ENCODE measurements around the gene CTNND2.

CTNND2 gene

DNA sequence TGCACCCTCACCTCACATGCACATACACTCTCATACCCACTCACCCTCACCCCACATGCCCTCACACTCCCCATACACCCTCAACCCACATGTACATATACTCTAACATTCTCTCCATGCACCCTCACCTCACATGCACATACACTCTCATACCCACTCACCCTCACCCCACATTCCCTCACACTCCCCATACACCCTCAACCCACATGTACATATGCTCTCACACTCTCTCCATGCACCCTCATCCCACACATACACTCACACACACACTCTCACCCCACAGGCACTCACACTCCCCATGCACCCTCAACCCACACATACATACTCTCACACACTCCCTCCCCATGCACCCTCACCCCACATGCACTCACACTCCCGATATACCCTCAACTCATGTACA lies 593.0 kb downstream of the CTNND2 start:
- DNase-seq (ENCODE audit: low read depth): no peak

DNA sequence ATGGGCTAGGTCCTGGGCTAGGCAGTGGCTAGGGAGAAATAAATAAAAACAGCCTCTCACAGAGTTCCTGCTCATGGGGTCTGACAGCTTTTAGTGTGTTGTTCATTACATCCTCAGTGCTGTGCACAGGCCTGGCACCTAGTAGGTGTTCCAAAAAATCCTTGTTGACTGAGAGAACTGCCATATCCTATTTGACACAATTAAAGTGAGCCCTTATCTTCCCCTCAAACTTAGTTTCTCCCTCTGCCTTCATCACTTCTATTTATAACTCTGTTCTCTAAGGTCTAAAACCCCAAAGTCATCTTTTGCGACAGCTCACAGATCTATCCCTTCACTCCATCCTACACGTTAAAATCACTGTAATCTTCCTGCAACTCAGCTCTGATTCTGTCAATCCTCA lies 594.1 kb downstream of the CTNND2 start:
- no peak for DNase-seq (ENCODE audit: low read depth)

DNA sequence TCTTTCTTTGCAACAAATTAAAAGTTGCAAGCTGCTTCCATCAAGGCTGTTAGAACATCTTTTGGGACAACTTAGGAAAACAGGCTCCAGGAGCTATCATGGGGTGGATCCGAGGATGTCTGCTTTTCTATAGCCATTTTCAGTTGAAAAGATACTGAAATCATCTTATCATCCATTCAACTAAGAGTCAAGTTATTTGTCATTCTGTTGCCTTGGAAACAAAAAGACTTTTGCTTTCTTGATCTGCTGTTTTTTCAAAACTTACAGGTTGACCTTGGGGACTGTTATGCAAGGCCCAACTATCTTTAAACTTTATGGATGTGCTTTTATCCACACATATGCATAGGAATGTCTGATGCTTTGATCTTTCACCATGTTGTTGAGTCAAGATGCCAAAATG lies 597.9 kb downstream of the CTNND2 start:
- no peak for DNase-seq (ENCODE audit: low read depth)

DNA sequence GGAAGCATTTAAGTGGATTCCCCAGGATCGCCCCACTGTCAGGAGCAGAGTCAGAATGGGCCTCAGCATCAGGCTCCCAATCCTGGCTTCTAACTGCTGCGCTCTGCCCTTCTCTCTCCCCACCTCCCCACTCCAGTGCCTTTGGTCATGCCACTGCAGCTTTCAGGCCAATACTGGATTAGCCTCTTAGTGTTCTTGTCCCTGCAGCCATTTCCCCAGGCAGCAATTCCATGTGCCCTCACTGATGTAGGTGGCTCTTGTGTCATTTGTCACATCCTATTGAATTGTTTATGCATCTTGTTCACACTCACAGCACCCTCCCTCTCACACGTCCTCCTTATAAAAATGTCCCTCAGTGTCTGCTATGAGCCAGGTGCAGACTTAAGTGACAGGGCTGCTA lies 599.0 kb downstream of the CTNND2 start:
- no peak for DNase-seq (ENCODE audit: low read depth)

DNA sequence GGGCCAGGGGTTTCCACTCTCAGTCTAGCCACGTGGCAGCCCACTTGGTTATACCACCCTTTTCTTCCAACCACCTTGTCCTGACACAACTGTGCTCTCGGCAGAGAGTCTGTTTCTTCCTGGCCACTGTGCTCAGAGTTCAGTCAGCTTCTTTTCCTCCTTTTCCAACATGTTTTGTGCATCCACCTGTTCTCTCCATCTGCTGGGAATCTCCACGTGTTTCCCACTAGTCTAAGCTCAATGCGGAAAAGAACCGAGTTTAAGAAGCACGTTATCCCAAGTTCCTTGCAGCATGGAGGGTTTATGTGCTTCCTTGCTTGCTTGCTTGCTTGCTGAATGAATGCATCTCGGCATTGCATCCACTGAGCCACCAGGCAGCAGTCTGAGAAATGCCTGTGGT lies 599.6 kb downstream of the CTNND2 start:
- DNase-seq (ENCODE audit: low read depth): no peak

DNA sequence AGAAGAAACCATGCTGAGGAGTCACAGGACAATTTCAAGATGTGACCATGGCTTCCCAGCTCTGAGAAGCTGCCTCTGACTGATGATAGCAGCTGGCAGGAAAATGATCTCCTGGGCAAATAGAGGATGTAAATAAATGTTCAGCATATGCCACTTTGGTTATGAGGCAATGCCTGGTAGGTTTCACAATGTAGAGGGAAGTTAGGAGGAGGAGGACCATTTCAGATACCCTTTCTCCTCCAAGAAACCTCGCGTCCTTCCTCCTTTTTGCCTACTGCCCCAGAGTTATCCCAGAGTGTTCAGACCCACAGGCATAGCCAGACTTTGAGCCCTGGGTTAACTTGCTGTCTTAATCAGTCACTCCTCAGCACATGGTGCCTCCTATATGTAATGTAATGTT lies 601.6 kb downstream of the CTNND2 start:
- DNase-seq (ENCODE audit: low read depth): no peak

DNA sequence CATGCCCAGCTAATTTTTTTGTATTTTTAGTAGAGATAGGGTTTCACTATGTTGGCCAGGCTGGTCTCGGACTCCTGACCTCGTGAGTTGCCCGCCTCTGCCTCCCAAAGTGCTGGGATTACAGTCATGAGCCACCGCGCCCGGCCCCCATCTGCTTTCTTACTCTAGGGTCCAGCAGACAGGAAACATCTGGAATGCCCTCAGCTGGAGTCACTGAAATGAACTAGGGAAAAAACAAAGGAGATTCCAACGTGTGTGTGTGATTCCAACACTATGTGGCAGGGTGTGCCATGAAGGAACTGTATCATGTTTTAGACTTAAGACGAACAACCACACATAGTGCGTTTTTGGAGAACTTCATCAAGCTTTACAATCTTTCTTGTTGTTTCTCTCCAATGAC lies 603.1 kb downstream of the CTNND2 start:
- DNase-seq (ENCODE audit: low read depth): no peak

DNA sequence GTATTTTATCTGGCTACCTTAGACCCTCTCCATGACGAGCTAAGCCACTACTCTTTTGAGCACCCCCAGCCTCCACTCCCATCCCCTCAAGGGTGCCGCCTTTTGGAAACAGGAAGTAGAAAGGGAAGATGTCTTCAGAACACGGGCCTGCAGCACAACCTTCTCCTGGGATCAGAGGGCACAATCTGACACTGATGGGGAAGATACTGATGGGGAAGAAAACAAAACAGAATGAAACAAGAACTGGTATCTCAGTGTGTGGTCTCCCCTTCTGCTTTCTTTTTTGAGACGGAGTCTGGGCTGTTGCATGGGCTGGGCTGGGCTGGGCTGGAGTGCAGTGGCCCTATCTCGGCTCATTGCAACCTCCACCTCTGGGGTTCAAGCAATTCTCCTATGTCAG lies 603.5 kb downstream of the CTNND2 start:
- no peak for DNase-seq (ENCODE audit: low read depth)

DNA sequence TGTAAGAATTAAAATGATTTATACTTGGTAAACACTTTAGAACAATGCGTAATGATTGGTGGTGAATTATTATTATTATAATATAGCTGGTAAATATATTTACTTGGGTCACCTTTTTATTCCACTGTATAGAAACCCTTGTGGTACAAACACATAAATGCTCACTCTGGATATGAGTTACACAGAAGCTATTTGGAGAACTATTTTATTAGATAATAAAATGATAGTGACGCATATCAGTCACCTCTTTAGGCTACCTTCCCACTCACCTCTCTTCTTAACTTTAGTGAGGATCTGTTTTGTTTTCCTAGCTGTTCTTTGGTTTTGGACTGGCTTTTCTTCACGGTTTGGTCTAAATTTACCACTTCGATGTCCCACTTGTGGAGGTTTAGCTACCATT lies 605.4 kb downstream of the CTNND2 start:
- DNase-seq (ENCODE audit: low read depth): no peak

DNA sequence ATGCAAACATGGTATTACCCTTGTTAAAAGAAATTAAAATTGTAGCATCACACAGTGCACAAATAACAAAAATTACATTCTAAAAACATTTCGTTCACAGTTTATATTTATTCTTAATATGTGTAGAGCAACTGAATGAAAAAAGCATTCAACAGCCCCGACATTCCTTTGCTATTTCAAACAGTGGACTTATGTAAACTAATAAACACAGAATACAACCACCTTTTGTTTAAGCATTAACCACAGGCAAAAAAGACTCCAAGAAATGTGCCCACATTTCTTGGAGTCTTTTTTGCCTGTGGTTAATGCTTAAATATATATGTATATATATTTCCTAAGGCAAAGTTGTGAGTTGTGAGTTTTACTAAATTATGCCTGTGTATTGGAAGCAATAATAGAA lies 610.7 kb downstream of the CTNND2 start:
- DNase-seq (ENCODE audit: low read depth): no peak

DNA sequence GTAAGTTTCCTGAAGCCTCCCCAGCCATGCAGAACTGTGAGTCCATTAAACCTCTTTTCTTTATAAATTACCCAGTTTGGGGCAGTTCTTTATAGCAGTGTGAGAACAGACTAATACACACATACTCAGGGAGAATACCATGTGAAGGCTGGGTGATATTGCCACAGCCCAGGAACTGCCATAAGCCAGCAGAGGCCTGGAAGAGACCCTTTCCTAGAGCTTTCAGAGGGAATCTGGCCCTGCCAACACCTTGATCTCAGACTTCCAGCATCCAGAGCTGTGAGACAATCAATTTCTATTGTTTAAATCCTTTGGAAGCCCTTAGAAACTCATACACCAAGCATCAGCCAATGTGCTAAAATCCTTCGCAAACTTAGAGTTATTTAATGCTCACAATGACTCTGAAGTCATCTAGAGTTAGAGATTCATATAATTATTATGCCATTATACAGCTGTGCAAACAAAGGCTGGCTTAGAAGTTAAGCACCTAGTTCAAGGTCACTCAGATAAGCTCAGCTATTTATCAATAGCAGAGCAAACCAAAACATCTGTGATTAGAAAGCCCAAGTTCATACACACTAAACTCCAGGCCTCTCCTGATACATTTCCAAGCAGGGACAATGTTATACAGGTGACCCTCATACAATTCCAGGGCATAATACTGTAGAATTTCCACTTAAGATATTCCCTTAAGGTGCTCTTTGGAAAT lies 611.4 kb downstream of the CTNND2 start:
- DNase-seq (ENCODE audit: low read depth): no peak

DNA sequence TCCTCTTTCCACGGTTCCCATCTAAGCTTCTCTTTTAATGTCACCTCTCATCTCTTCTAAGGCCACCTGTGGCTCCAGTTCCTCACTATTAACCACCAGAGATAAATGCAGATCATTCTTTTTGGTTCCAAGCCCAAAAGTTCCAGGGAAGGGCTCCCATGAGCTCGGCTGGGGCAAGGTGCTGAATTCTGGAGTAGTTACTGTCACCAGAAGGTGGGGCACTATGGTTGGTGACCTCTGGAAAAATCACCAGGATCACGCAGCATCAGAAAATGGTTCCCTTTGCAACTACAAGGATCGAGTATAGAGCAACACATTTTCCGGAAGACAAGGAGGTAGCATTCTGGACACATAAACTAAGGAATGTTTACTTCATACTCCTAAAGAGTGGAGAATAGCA lies 614.5 kb downstream of the CTNND2 start:
- no peak for DNase-seq (ENCODE audit: low read depth)

DNA sequence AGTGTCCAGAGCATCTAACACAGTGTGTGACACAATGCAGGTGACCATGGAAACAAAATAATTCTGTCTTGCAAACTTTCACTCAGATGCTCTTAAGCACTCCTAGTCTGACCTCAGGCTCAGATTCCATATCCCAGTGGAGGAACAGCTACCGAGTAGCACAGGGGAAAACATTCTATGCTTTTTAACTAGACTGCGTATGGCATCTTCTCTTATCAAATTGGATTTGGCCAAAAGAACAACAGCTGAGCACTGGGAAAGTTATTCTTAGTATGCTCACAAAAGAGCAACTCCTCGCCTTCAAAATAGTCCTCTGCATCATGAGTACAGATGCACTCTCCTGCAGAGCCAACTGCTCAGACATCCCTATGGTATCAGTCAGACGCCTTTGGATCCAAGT lies 615.0 kb downstream of the CTNND2 start:
- no peak for DNase-seq (ENCODE audit: low read depth)

DNA sequence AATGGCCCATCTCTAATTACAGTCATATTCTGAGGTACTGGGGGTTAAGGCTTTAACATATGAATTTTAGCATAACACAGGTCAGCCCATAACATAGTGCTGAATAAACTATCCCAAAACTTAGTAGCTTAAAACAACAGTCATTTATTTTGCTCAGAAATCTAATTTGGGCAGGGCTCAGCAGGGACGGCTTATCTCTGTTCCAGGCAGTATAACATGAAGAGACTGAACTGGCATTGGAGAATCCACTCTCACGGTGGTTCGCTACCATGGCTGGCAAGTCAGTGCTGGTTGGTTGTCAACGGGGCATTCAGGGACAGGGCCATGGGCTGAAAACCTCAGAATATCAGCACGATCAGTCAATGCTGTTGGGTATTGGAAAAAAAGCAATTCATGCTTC lies 622.4 kb downstream of the CTNND2 start:
- DNase-seq (ENCODE audit: low read depth): no peak

DNA sequence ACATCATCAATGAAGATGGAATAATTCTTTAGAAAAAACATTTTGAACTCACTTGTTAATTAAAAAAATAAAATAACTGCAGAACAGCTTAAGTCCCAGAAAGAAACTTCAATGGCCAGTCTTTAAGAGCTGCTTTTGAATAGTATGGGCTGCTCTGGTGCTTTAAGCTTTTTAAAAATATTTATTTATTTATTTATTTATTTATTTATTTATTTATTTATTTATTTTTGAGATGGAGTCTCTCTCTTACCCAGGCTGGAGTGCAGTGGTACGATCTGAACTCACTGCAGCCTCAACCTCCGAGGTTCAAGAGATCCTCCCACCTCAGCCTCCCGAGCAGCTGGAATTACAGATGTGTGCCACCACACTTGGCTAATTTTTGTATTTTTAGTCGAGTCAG lies 626.9 kb downstream of the CTNND2 start:
- DNase-seq (ENCODE audit: low read depth): no peak

DNA sequence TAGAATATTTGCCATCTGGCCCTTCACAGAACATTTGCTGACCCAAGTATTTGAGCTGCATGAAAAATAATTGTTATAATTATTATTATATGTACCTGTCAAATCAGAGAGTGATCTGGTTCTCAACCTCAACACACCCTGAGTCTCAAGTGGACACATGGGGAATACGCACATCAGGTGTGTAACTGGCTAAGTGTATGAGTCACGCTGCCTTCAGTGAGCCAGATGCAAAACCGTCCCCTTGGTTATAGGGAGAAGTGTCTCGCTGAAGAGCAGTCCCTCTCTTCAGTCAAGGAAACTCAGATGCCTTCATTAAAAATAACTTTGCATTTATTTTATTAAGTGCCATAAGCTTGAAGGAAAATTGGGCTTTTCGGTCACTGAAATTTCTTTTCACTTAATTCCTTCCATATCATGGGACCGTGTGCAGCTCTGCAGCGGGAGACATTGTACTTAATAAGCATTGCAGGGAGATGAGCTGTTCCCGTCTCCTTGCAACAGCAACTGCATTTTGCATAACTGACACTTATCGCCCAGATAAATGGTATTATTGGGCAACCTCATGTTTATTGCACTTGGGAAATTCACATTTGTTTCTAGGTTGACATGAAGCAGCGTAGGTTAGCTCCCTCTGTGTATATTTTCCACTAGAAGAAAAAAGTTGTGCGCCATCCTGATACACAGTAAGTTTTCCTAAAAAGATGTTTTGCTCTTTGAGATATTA lies 630.9 kb downstream of the CTNND2 start:
- no peak for DNase-seq (ENCODE audit: low read depth)

DNA sequence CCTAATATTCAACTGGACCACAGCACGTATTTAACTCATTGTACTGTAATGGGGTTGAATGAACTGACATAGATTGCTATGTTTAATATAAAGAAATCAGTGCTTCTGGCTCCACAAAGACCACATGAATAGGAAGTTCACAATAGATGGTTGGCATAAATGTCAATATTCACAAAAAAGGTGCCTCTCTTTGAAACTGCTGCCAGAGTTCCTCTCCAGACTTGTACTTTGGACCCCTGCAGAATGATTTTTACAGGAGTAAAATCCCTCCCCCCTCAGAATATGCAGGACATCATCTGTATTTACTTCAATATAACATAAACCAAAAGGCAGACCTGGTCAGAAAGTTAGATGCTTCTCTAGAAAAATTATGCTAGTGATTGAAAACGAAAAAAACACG lies 634.7 kb downstream of the CTNND2 start:
- DNase-seq (ENCODE audit: low read depth): no peak

DNA sequence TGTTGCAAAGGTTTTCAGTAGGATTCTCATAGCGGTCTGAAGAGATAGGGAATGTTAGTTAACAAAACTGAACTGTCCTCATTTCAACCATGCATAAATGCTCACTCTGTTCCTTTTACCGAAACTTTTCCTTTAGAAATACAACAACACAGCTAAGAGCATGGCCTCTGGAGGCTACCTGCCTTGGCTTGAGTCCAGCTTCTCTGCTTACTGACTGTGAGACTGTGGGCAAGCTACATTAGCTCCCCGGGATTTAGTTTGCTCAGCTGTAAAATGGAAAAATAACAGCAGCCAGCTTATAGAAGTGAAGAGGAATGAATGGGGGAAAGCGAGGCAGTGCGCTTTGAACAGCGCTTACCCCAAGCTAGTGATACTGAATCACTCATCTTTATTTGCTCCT lies 635.4 kb downstream of the CTNND2 start:
- DNase-seq (ENCODE audit: low read depth): no peak

DNA sequence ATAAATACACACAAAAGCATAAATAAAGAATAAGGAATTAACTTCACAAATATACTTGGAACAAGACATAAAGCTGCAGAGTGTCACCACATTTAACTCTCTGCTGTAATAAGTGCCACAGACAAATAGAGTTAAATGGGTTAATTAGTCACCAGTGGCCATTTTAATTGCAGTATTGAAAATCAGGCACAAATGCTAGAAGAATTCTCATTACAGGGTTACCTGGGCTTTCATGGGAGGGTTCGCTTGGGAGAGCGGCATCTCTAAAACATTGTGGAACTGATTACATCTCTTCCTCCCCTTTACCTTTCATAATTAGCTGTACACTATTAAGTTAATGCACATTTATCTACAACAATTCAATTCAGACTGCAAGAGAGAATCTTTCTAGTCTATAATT lies 637.9 kb downstream of the CTNND2 start:
- no peak for DNase-seq (ENCODE audit: low read depth)

DNA sequence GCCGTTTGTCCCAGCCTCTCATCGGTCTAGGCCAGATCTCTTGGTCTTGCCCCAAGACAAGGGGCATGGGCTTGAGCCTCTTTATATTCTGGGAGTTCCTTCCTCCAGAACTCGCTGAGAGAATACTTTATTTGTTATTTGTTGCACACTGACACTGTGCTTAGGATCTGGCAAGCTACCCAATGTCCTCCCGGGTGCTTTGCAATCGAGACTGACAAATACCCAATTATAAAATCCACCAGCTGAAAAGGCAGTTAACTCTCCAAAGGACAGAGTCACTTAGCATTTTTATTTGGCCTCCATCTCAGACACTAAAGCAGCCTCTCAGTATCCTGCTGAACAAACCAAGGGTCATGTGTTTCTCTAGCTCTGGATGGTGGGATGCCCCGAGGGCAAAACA lies 643.0 kb downstream of the CTNND2 start:
- DNase-seq (ENCODE audit: low read depth): no peak

DNA sequence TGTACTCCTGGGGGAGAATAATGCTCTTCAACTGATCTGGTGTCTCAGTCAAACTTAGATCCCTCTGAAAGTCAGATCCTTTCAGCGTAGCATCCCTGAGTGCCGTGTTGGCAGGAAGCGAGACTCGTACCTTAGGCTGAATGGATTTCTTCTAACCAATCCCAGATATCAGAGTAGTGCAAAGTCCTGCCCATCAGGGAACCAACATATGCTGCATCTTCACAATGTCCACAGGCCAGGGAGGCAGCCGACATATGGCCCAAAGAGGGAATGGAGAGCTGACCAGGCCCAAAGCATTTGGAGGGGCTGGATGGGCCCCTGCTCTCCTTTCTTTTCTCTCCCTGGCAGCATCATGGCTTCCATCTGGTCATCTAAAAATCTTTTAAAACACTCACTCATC lies 646.2 kb downstream of the CTNND2 start:
- DNase-seq (ENCODE audit: low read depth): no peak

DNA sequence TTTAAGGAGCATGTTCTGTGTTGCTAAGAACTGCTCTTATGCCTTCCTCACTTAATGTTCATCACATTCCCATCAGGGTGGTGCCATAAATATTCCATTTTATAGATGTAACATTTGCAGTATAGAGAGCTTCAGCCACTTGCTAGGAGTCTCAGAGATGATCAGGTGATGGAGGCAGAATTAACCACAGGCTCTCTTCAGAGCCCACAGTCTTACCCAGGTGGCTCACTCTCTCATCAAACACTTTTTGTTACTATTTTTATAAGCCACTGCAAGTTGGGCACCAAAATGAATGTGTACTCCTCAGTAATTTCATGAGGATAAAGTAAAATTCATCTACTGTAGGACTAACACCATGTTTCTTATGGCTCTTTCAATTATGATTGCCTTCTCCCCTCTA lies 651.7 kb downstream of the CTNND2 start:
- DNase-seq (ENCODE audit: low read depth): no peak

DNA sequence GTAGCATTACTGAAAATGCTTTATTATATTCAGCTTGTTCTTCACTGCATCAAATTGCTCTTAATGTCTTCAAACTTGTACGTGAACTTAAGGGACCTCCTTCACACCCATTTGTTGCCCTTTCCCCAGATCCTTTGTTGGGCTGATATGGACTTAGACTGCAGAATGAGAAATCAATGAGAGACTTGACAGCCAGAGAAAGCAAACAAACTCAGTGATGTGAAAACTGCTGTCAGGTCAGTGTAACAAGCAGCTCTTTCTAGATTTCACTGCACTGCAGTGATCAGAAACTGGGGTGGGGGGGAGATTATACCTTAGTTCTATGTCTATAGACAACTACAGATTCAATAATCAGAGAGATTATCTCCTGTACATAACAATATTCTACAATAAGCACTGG lies 652.2 kb downstream of the CTNND2 start:
- DNase-seq (ENCODE audit: low read depth): no peak

DNA sequence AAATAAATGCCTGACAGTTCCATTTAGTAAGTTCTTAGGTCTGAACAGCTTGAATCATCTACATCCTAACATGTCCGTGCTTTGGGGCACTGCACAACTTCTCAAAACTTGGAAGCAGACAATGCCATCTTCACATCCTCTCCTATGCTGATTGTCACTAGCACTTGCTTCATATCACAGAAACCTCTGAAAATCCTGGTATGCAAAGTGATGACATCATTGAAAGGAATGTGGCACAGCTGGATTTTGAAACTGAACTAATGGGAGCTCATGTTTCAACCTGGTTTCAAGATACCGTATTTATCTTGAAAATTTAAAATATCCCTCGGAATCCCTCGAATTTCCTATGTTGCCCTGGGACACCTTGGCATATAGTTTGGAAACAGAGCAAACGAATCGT lies 653.0 kb downstream of the CTNND2 start:
- DNase-seq (ENCODE audit: low read depth): no peak
